CD4-positive, alpha-beta T cell (primary cell): ENCODE results near the gene UBN2. TPM values are rescaled to one million over a fixed set of nuclear protein-coding genes. Genes with fewer than 3 reads are reported as not detected.

Experiments used
- ATAC-seq: fragments of 200-7000 bp; cut with Tn5 transposase; one replicate; pipeline ENCODE4 v1.10.0; 2022; ENCODE audit warnings: mild to moderate bottlenecking; ENCODE audit not compliant: poor library complexity
- CTCF ChIA-PET: fragments of 350-600 bp; sonication (Branson Sonifier 250); formaldehyde crosslinking; loops from one replicate; lab custom pipeline; 2021; ENCODE audit warnings: antibody characterized with exemption, inconsistent platforms; lab: Charles Lee
- POLR2A ChIA-PET: fragments of 350-600 bp; sonication (Branson Sonifier 250); formaldehyde crosslinking; loops from one replicate; lab custom pipeline; 2021; ENCODE audit warnings: antibody characterized with exemption, inconsistent platforms; lab: Charles Lee
- DNase-seq, 14 experiments: peaks; one replicate each; pipeline ENCODE4 v3.0.0-alpha.2; 2013 to 2020; ENCODE audit warnings: mixed read lengths in 2 of 14
- H3K27ac ChIP-seq, 2 donors: one replicate each; pipeline versions ENCODE4 v1.5.1 to v1.7.0; 2013; ENCODE audit warnings: low read length in 2 of 2, low read depth in 1 of 2, mild to moderate bottlenecking in 1 of 2
- H3K27me3 ChIP-seq, 2 experiments: 1 replicate in 1 of 2; 2 replicates in 1 of 2; pipeline versions ENCODE4 v1.6.1 to v1.7.0; 2013; ENCODE audit warnings: low read length in 2 of 2, control low read depth in 1 of 2, mild to moderate bottlenecking in 1 of 2, moderate library complexity in 1 of 2; ENCODE audit not compliant: insufficient read depth in 2 of 2, control insufficient read depth in 1 of 2
- H3K36me3 ChIP-seq: one replicate; pipeline ENCODE4 v1.6.1; 2013; ENCODE audit warnings: low read length, control low read depth; ENCODE audit not compliant: insufficient read depth
- H3K4me1 ChIP-seq: one replicate; pipeline ENCODE4 v1.6.1; 2013; ENCODE audit warnings: low read length, control low read depth; ENCODE audit not compliant: insufficient read depth
- H3K4me3 ChIP-seq: one replicate; pipeline ENCODE4 v1.5.1; 2013; ENCODE audit warnings: mild to moderate bottlenecking, low read length, moderate library complexity
- H3K9me3 ChIP-seq, 2 experiments: 1 replicate in 1 of 2; 2 replicates in 1 of 2; pipeline versions ENCODE4 v1.6.1 to v1.7.0; 2013; ENCODE audit warnings: low read length in 2 of 2, mild to moderate bottlenecking in 2 of 2, control low read depth in 1 of 2, moderate library complexity in 1 of 2; ENCODE audit not compliant: control insufficient read depth in 1 of 2, insufficient read depth in 1 of 2
- H3K27ac Mint-ChIP-seq: one replicate; pipeline ENCODE4 v1.8.0; 2020; ENCODE audit warnings: mixed read lengths
- H3K27me3 Mint-ChIP-seq: one replicate; pipeline ENCODE4 v1.8.0; 2021; ENCODE audit warnings: mixed read lengths
- H3K36me3 Mint-ChIP-seq: one replicate; pipeline ENCODE4 v1.8.0; 2021; ENCODE audit warnings: low read depth, mixed read lengths
- H3K4me1 Mint-ChIP-seq: one replicate; pipeline ENCODE4 v1.8.0; 2021; ENCODE audit warnings: low read depth, mixed read lengths
- H3K4me3 Mint-ChIP-seq: one replicate; pipeline ENCODE4 v1.8.0; 2020; ENCODE audit warnings: mild to moderate bottlenecking, mixed read lengths
- H3K9me3 Mint-ChIP-seq: one replicate; pipeline ENCODE4 v1.8.0; 2020; ENCODE audit warnings: mixed read lengths
- CTCF ChIP-seq: fragments of 200-600 bp; IDR thresholded peaks from one replicate; pipeline ENCODE4 v1.8.0; 2022; ENCODE audit warnings: antibody characterized with exemption, mild to moderate bottlenecking
- intact Hi-C, 2 experiments: fragments of 100-400 bp; cut with DNase I in 1 of 2; cut with micrococcal nuclease in 1 of 2; formaldehyde crosslinking; loops; one replicate each; pipeline versions ENCODE4 v1.15.1 to v1.9.0; 2023 to 2025; cut with DNase I, micrococcal nuclease
- total RNA-seq, 174 experiments: library from RNA in 2 of 174; stranded (reverse) in 2 of 174; gene quantifications; one replicate each; pipeline ENCODE4 v1.2.3 and lab custom pipeline; 2021 to 2026

The UBN2 gene
- total RNA-seq, 2 experiments from 2014 or later: 9.6 to 13.3 TPM

- Histone ChIP-seq H3K27me3 (no peaks in the 10 kb centered on the region), H3K9me3 (no peaks in the 10 kb centered on the region), H3K36me3 (peaks cover 9% of the 10 kb centered on the region), H3K4me3 (no peak overlapping the region), H3K4me1 (no peaks in the 10 kb centered on the region), H3K27ac (no peak overlapping the region)
- no peak overlapping the region for H3K4me3 Mint-ChIP-seq
- no peak for DNase-seq
- no peaks in the 10 kb centered on the region for H3K27me3 Mint-ChIP-seq
- no peak for TF ChIP-seq CTCF
- ChIA-PET POLR2A (interaction anchor here (0.5 kb wide), 1 partner anchor 1090 kb away, joined by 3 read pairs; no protein-coding TSS in a partner anchor), CTCF (no interaction called here)
- no peak for ATAC-seq
- no peaks in the 10 kb centered on the region for H3K9me3 Mint-ChIP-seq
- H3K4me1 Mint-ChIP-seq: no peaks in the 10 kb centered on the region
- H3K27ac Mint-ChIP-seq: no peak overlapping the region
- intact Hi-C loops: no loop called here
- H3K36me3 Mint-ChIP-seq: peaks cover 59% of the 10 kb centered on the region
Observed at GRCh38 chr7:139294951-139295575, 64.0 kb downstream of the UBN2 start.

- TF ChIP-seq CTCF: no peak
- H3K27ac ChIP-seq: no peak overlapping the region
- Mint-ChIP-seq H3K27me3 (no peaks in the 10 kb centered on the region), H3K27ac (no peak overlapping the region), H3K9me3 (no peaks in the 10 kb centered on the region), H3K4me3 (no peak overlapping the region), H3K36me3 (peaks cover 66% of the 10 kb centered on the region), H3K4me1 (no peaks in the 10 kb centered on the region)
- H3K4me1 ChIP-seq: no peaks in the 10 kb centered on the region
- intact Hi-C loops: no loop called here
- no peak for DNase-seq
- H3K36me3 ChIP-seq: peaks cover 9% of the 10 kb centered on the region
- CTCF ChIA-PET: no interaction called here
- no peaks in the 10 kb centered on the region for H3K27me3 ChIP-seq
- no peaks in the 10 kb centered on the region for H3K9me3 ChIP-seq
- no peak overlapping the region for H3K4me3 ChIP-seq
- POLR2A ChIA-PET: no interaction called here
- ATAC-seq: no peak
Observed at GRCh38 chr7:139297795-139298194, 66.8 kb downstream of the UBN2 start.

- Mint-ChIP-seq H3K36me3 (peaks cover 51% of the 10 kb centered on the region), H3K9me3 (no peaks in the 10 kb centered on the region), H3K4me1 (no peaks in the 10 kb centered on the region), H3K27me3 (no peaks in the 10 kb centered on the region), H3K4me3 (no peak overlapping the region), H3K27ac (no peak overlapping the region)
- intact Hi-C loops: no loop called here
- Histone ChIP-seq H3K36me3 (peaks cover 6% of the 10 kb centered on the region), H3K27me3 (no peaks in the 10 kb centered on the region), H3K9me3 (no peaks in the 10 kb centered on the region), H3K27ac (no peak overlapping the region), H3K4me1 (no peaks in the 10 kb centered on the region), H3K4me3 (no peak overlapping the region)
- DNase-seq (no peak), ATAC-seq (no peak)
- TF ChIP-seq CTCF: no peak
- CTCF ChIA-PET: no interaction called here
- POLR2A ChIA-PET: no interaction called here
Observed at GRCh38 chr7:139299296-139299695, 68.3 kb downstream of the UBN2 start.
